HAP-1 (cell line): ENCODE measurements around the gene NFE2.
"Not testable (repeated sequence)": the region's sequence is repeated elsewhere in the genome, so short reads cannot be mapped to it uniquely, and the experiment has no call there.

Source experiments
- DNase-seq, 2 experiments: peaks; one replicate each; pipeline ENCODE4 v3.0.0-alpha.2; 2016 to 2020; ENCODE audit warnings: low spot score in 2 of 2
- H3K27me3 ChIP-seq: fragments of 250-450 bp; sonication (Bioruptor Pico); 2 replicates; pipeline ENCODE4 v1.5.1; 2020; ENCODE audit warnings: low read depth, mild to moderate bottlenecking, moderate library complexity
- H3K36me3 ChIP-seq: fragments of 250-450 bp; sonication (Bioruptor Pico); replicated peaks from 2 replicates; pipeline ENCODE4 v1.5.1; 2020; ENCODE audit warnings: mild to moderate bottlenecking
- H3K4me1 ChIP-seq: fragments of 250-450 bp; sonication (Bioruptor Pico); 2 replicates; pipeline ENCODE4 v1.5.1; 2020; ENCODE audit warnings: mild to moderate bottlenecking
- H3K4me3 ChIP-seq: fragments of 250-450 bp; sonication (Bioruptor Pico); 2 replicates; pipeline ENCODE4 v1.5.1; 2020; ENCODE audit warnings: mild to moderate bottlenecking, moderate library complexity
- H3K9me3 ChIP-seq: fragments of 250-450 bp; sonication (Bioruptor Pico); 2 replicates; pipeline ENCODE4 v1.5.1; 2020; ENCODE audit warnings: mild to moderate bottlenecking, moderate library complexity
- in situ Hi-C: fragments of 300-500 bp; cut with MboI; formaldehyde crosslinking; loops from 3 replicates; pipeline ENCODE4 v1.14.3; 2020; ENCODE audit warnings: low sequenced_read_pairs, inconsistent platforms, mixed read lengths

Gene NFE2

DNA sequence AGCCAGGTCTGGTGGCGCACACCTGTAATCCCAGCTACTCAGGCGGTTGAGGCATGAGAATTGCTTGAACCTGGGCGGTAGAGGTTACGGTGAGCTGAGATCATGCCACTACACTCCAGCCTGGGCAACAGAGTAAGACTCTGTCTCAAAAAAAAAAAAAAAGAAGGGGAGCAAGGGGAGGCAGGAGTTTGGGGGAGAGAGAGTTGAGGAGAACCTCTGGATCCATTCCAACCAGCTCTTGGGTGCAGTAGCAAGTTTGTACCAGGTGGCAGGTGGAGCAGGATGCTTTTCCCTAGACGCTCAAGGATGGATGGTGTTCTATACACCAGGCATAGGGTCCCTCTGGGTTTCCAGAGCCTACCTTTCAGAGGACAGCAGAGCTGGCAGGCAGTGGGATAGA, 1.9 kb downstream of the NFE2 start:
- peaks cover 4% of the 10 kb centered on the region; the same call in 1 of the 2 replicates for H3K4me1 ChIP-seq
- in situ Hi-C loops: loop anchor here (5.0 to 25.0 kb wide), 2 partner anchors 68 to 1813 kb away; partner anchors contain the start of genes PA2G4, RPL41 and ZC3H10

DNA sequence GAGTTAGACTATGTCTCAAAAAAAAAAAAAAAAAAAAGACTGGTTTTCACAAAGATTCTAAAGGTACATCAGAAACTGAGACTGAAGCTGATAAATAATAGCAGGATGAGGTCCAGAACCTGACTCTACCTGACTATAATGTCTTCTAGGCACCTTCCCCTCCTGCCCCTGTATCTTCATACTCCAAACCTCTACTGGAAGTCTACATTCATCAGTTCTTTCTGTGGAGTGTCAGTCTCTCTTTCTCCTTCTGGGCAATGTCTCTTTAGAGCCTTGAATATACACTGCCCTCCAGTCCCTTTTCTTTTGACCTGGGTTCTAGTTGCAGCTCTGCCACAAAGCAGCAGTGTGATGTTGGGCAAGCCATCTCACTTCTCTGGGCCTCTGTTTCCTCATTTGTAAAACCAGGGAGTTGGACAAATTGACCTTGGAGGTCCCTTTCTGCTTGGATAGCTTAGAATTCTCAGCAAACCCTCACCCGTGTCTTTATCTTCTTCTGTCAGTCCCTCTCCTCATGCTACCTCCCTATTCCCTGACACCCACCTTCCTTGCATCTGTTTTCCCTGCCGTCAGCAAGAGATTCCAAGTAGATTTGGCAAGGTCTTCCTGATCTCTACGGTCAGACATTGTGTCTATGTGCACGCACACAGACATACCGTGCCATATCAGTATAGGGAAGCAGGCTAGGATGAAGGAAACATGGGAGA, 4.3 kb downstream of the NFE2 start:
- H3K9me3 ChIP-seq: no peaks in the 10 kb centered on the region
- H3K27me3 ChIP-seq: peaks cover 24% of the 10 kb centered on the region
- in situ Hi-C loops: loop anchor here (5.0 to 25.0 kb wide), 2 partner anchors 71 to 1816 kb away; partner anchors contain the start of genes PA2G4, RPL41 and ZC3H10
- H3K4me1 ChIP-seq: peaks cover 4% of the 10 kb centered on the region; the same call in 1 of the 2 replicates
- DNase-seq: no peak
- H3K4me3 ChIP-seq: no peak overlapping the region
- no peaks in the 10 kb centered on the region for H3K36me3 ChIP-seq

More for the DNA sequence above, 1.9 kb downstream of the NFE2 start:
- H3K27me3 ChIP-seq: peaks cover 36% of the 10 kb centered on the region
- H3K4me3 ChIP-seq: no peak overlapping the region
- DNase-seq: no peak
- H3K36me3 ChIP-seq: no peaks in the 10 kb centered on the region
- no peaks in the 10 kb centered on the region for H3K9me3 ChIP-seq

DNA sequence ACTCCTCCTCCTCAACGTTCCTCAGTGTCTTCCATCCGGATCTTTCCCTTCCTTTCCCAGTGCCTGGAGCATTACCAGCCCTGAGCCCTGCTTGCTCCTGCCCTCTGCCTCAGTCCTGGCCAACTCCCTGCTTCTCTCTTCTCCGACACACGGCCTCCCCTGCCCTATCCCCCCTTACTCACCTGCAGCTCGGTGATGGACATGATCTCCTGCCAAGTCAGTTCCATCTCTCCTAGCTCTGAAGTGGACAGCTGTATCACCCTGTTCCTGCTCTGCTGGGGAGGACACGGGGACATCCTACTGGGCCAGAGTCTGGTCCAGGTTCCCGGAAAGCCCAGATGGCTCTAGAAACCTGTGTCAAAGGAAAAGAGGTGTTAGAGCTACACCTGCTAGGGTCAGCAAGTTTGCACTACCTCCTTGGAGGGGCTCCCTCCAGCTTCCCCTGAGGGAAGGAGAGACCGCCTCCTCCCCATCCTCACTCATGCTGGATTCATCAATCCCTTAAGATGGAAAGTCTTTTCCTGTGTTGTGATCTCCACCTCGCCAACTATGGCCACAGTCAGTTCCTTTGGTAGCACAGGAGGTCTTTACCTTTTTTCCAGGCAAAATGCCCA, 5.8 kb downstream of the NFE2 start:
- Histone ChIP-seq H3K27me3 (peaks cover 12% of the 10 kb centered on the region), H3K4me3 (no peak overlapping the region), H3K4me1 (no peaks in the 10 kb centered on the region), H3K36me3 (no peaks in the 10 kb centered on the region), H3K9me3 (no peaks in the 10 kb centered on the region)
- DNase-seq: no peak
- in situ Hi-C loops: loop anchor here (5.0 to 25.0 kb wide), 2 partner anchors 72 to 1817 kb away; partner anchors contain the start of genes PA2G4, RPL41 and ZC3H10

DNA sequence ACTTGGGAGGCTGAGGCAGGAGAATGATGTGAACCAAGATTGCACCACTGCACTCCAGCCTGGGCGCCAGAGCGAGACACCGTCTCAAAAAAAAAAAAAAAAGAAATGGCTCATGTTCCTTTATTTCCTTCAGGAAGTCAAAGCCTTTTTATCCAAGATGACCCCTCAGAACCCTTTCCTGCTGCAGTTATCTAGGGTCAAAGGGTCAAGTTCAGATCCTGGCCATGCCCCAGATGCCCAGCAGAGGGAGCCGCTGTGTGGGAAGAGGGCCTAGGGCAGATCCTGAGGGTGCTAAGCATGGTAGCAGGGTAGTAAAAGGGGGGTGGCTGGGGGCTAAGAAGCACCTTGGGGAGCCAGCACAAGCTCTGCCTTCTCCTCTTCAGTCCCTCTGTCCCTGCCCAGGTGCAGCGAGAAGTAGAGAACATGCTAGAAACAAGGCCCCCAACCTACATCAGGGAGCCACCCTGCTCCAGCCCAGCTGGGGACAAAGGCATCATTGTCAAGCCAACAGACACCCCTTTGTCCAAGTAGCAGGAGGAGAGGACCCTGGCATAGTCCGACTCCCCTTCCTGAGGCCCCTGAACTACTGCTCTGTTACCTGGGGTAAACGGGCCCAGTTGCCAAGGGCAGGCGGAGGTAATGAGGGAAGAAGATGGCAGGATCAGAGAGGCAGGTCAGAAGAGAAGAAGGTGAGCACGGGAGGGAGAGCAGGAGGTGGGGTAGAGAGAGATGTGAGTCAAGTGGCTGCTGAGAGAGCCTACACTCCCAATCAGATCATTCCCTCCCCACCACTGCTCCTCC, 6.5 kb downstream of the NFE2 start:
- peak in 1 of 2 experiments; percentile 77 for DNase-seq
- in situ Hi-C loops: loop anchor here (25.0 kb wide), 1 partner anchor 1818 kb away; the partner anchor contains the start of genes PA2G4, RPL41 and ZC3H10

DNA sequence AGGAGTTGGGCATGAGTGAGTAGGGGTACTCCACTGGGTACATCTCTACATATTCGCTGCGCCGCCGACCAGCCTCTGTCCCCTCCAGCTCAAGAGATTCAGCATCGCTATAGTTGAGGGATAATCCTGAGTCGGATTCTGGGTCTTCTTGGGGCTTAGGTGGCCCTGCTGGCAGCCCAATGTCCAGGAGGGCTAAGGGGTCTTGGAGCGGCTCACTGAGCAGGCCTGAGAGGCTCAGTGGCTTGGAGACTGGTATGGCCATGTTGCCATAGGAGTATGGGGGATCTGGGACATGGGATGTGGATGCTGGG, 7.9 kb downstream of the NFE2 start:
- no peaks in the 10 kb centered on the region for H3K27me3 ChIP-seq
- in situ Hi-C loops: loop anchor here (25.0 kb wide), 1 partner anchor 1819 kb away; the partner anchor contains the start of genes PA2G4, RPL41 and ZC3H10
- no peak overlapping the region for H3K4me3 ChIP-seq
- peaks cover 3% of the 10 kb centered on the region for H3K36me3 ChIP-seq
- H3K4me1 ChIP-seq: no peaks in the 10 kb centered on the region; the same call in 1 of the 2 replicates
- H3K9me3 ChIP-seq: no peaks in the 10 kb centered on the region
- no peak for DNase-seq

More for the DNA sequence above, 6.5 kb downstream of the NFE2 start:
- no peak overlapping the region for H3K4me3 ChIP-seq
- no peaks in the 10 kb centered on the region for H3K9me3 ChIP-seq
- H3K27me3 ChIP-seq: peaks cover 5% of the 10 kb centered on the region
- no peaks in the 10 kb centered on the region for H3K4me1 ChIP-seq
- H3K36me3 ChIP-seq: no peaks in the 10 kb centered on the region

DNA sequence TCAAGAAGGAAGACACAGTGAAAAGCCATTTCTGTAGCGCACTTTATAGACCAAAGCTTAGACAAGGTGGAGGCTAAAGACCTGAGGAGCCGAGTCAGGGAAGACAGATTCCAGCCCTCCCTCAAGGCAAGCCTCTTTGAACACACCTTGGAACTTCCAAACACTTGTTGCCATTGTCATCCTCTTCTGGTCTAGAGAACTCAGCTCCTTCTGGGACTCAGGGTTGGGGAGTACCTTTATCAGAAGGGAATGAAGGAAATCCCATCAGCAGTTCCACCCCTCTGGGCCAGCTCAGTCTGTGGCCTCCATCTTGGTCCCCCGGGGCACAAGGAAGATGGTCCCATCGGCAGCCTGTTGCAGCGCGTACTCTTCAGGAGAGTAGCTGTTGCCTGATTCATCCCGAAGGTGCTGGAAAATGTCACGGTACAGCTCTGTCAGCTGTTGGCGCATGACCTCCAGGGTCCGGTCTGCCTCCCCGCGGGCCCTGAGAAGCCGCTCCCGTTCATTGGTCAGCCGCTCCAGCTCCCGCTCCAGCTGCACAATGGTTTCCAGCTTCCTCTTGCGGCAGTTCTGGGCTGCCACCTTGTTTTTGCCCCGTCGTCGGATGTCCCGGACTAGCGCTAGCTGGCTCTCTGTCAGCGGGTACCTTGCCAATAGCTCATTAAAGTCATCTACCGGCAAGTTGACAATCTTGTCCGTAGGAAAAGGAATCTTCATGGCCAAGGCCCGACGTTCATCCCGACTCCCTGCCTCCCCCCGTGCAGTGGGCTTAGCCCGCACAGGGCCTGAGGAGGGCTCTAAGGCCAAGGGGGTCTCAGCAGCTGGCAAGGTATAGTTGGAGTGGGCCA, 8.5 kb downstream of the NFE2 start:
- in situ Hi-C loops: loop anchor here (25.0 kb wide), 1 partner anchor 1820 kb away; the partner anchor contains the start of genes PA2G4, RPL41 and ZC3H10

DNA sequence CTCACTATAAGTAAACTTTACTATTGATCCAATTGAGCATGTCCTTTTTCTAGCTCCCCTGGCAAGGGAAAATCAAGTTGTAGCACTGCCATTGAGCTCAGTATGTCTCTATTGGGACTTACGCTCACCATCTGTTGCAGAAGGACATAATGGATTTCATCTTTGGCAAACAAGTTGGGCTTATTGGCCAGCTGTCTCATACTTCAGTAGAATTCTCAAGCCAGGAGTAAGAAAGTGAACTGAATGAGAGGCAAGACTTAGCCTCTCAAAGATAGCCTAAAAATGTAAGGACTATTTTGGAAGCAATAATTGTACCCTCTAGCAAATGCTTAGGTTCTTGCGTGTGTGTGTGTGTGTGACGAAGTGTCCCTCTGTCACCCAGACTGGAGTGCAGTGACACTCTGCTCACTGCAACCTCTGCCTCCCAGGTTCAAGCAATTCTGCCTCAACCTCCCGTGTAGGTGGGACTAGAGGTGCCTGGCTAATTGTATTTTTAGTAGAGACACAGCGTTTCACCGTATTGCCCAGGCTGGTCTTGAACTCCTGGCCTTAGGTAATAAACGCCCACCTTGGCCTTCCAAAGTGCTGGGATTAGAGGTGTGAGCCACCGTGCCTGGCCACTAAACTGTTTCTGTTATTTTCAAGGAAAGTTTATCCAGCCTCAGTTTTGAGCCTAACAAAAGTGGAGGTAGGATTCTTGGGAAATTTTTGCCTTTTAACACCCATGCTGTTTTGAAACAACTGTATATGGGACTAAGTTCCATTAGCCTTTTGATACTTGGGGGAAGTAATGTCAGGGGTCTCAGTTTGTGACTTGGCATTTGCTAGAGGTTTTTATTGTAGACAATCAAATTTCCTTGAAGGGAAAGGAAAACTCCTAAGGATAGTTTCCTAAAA, 13.3 kb downstream of the NFE2 start:
- H3K4me3 ChIP-seq: no peak overlapping the region
- peaks cover 57% of the 10 kb centered on the region for H3K36me3 ChIP-seq
- H3K27me3 ChIP-seq: no peaks in the 10 kb centered on the region
- DNase-seq: no peak
- H3K4me1 ChIP-seq: peaks cover 18% of the 10 kb centered on the region
- in situ Hi-C loops: loop anchor here (25.0 kb wide), 1 partner anchor 1825 kb away; the partner anchor contains the start of genes PA2G4, RPL41 and ZC3H10
- no peaks in the 10 kb centered on the region for H3K9me3 ChIP-seq

More for the DNA sequence above, 8.5 kb downstream of the NFE2 start:
- Histone ChIP-seq H3K4me3 (no peak overlapping the region), H3K9me3 (no peaks in the 10 kb centered on the region), H3K36me3 (peaks cover 9% of the 10 kb centered on the region), H3K4me1 (no peaks in the 10 kb centered on the region; the same call in 1 of the 2 replicates), H3K27me3 (no peaks in the 10 kb centered on the region)
- no peak for DNase-seq

DNA sequence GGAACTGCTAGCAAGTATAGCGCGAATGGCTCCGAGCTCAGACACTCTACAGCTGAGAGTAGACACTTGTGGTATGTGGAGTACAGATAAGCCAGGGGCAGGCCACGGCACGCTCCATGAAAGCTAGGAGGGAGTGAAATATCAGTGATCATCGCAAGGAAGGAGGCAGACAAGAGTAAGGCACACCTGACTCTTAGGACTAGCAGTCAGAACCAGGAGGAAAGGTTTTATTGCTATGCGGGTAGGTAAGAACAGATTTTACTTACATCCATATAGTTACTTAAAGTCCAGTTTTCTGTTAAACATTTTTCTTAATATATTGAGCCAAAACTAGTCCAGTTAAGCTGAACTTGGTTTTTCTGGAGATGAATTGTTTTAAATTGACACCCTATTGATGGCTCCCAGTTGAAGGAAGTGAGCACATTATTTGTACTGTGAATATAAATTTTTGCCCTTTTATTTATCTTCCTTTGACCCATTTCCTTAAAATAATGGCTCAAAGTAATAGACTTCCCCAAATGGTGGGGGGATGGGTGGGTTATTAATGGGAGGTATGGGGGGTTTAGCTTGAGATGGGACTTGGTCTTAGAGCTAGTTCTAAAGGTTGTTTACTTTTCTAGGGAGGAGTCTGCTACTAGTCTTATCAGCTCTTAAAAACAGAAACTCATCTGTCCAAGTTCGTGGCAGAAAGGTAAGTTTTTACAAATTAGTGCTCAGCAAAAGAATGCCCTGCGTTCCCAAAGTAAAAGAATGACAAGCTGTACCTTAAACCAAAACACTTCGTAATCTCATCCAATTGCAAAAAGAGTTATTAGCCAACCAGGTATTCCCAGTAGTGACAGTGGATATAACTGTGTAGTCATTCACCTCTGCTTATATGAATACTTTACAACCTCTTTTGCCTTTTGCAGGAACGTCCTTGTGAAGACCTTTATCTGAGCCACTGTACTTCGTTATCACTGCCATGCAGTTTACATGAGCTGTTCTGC, 14.5 kb downstream of the NFE2 start:
- peak in 1 of 2 experiments; percentile 48 for DNase-seq
- Histone ChIP-seq H3K4me1 (peaks cover 21% of the 10 kb centered on the region), H3K27me3 (no peaks in the 10 kb centered on the region), H3K4me3 (no peak overlapping the region), H3K9me3 (no peaks in the 10 kb centered on the region), H3K36me3 (peaks cover 69% of the 10 kb centered on the region)
- in situ Hi-C loops: loop anchor here (25.0 kb wide), 1 partner anchor 1826 kb away; the partner anchor contains the start of genes PA2G4, RPL41 and ZC3H10

DNA sequence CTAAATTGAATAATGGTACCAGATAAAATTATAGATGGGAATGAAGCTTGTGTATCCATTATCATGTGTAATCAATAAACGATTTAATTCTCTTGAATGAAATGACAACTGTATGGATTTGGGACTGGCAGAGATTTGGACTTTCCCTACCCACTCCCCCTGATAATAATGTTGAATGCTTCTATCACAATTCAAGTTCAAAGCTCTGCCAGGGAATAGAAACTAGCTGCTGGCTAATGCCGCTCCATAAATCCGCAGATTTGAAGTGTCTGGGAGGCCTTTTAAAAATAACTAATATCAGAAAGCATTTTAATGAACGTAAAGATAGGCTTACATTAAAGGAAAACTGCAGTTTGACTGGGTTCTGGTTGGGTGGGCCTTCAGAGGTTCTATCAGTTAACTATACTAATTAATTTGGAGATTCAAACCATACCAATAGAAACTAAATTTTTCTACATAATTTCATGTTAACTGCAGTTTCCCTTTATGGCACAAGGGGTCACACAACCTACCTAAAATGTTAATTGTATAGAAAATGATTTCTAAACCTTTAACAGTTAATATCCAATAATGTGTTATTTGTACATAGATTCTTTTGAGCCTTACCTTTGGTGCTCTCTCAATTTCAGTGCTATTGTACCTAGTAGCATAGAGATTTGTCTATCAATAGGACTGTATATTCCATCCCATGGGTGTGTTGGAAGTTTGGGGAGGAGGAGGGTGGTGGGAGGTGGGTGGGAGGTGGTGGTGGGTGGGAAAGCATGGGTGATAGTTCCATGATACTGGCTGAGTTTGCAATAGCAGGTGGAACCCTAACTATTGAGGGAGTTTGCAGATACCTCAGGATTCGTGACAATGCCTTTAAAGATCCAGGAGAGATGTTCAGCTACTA, 15.4 kb downstream of the NFE2 start:
- H3K27me3 ChIP-seq: no peaks in the 10 kb centered on the region
- in situ Hi-C loops: loop anchor here (25.0 kb wide), 1 partner anchor 1827 kb away; the partner anchor contains the start of genes PA2G4, RPL41 and ZC3H10
- peaks cover 76% of the 10 kb centered on the region for H3K36me3 ChIP-seq
- no peaks in the 10 kb centered on the region for H3K9me3 ChIP-seq
- H3K4me3 ChIP-seq: peak overlapping the region; percentile 82; the same call in 1 of the 2 replicates
- no peak for DNase-seq
- H3K4me1 ChIP-seq: peaks cover 21% of the 10 kb centered on the region

DNA sequence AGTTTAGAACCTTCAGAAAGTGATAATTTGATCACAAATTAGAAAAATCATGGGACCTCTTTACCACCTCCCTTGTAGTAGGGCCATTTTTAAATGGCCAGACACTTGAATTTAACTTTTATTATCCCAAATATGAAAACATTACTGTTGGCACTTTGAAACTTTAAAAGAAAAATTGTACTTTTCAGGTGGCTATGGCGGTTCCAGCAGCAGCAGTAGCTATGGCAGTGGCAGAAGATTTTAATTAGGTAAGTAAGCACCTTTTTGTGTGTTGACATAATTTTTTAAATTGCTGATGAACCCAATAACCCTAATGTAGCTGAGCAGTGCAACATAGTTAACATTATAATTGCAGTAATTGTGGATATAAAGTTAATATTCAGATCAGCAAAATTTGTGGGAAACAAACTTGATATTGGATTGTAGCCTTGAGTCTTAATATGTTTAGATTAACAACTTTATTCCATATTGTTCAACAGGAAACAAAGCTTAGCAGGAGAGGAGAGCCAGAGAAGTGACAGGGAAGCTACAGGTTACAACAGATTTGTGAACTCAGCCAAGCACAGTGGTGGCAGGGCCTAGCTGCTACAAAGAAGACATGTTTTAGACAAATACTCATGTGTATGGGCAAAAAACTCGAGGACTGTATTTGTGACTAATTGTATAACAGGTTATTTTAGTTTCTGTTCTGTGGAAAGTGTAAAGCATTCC, 16.6 kb downstream of the NFE2 start:
- H3K36me3 ChIP-seq: peaks cover 76% of the 10 kb centered on the region
- not testable (repeated sequence) for DNase-seq, H3K9me3 ChIP-seq, H3K27me3 ChIP-seq
- H3K4me3 ChIP-seq: peak overlapping the region; percentile 82
- in situ Hi-C loops: loop anchor here (25.0 kb wide), 1 partner anchor 1828 kb away; the partner anchor contains the start of genes PA2G4, RPL41 and ZC3H10
- H3K4me1 ChIP-seq: peaks cover 21% of the 10 kb centered on the region
